HepG2 (cell line): ENCODE measurements around the gene EPS8L1. TPM values are rescaled to one million over a fixed set of nuclear protein-coding genes. Genes with fewer than 3 reads are reported as not detected.

Experiments used
- ATAC-seq: fragments of 200-7000 bp; cut with Tn5 transposase; 3 replicates; pipeline ENCODE4 v1.9.1; 2020; ENCODE audit warnings: mild to moderate bottlenecking, moderate library complexity
- BruUV-seq: library from RNA; stranded (reverse); fragments of 400-500 nt; replicated peaks from 2 replicates; lab custom pipeline; 2021; lab: Mats Ljungman, UMichigan
- CTCF ChIA-PET: fragments of 300-600 bp; formaldehyde crosslinking; extraction: SDS; loops from one replicate; lab custom pipeline; 2021; ENCODE audit warnings: low total read pairs, inconsistent platforms, low intra/inter-chr PET ratio; lab: Yijun Ruan, JAX
- POLR2A ChIA-PET: fragments of 350-600 bp; sonication (Branson Sonifier 250); formaldehyde crosslinking; loops from one replicate; lab custom pipeline; 2020; ENCODE audit warnings: antibody characterized with exemption, inconsistent platforms; lab: Yijun Ruan, JAX
- DNase-seq: peaks from one replicate; pipeline ENCODE4 v3.0.0-alpha.2; 2015; ENCODE audit warnings: low spot score
- FAIRE-seq: peaks from 3 replicates; lab custom pipeline; 2011; peaks lifted over from hg19 to GRCh38; lab: Jason Lieb, UNC
- H2AFZ ChIP-seq: one replicate; pipeline ENCODE4 v1.6.1; 2011; ENCODE audit warnings: low read length, inconsistent platforms
- H3K27ac ChIP-seq: fragments of 300-600 bp; 3 replicates; pipeline ENCODE4 v1.8.0; 2011; ENCODE audit warnings: mixed run types, mild to moderate bottlenecking, mixed read lengths, low read length, inconsistent platforms; ENCODE audit not compliant: insufficient read depth; ENCODE audit errors: extremely low read length
- H3K27me3 ChIP-seq, 2 experiments: fragments of 200-600 bp in 1 of 2; 2 replicates in 1 of 2; 3 replicates in 1 of 2; pipeline versions ENCODE4 v1.6.0 to v1.8.0; 2011; ENCODE audit warnings: low read length in 2 of 2, mild to moderate bottlenecking in 2 of 2, moderate library complexity in 2 of 2, inconsistent platforms in 1 of 2; ENCODE audit not compliant: insufficient read depth in 2 of 2, control insufficient read depth in 1 of 2
- H3K36me3 ChIP-seq, 2 experiments: fragments of 200-600 bp in 1 of 2; replicated peaks in 1 of 2; 2 replicates in 1 of 2; 3 replicates in 1 of 2; pipeline versions ENCODE4 v1.5.1 to v1.8.0; 2011; ENCODE audit warnings: low read length in 2 of 2, inconsistent platforms in 1 of 2; ENCODE audit not compliant: insufficient read depth in 2 of 2, control insufficient read depth in 1 of 2
- H3K4me1 ChIP-seq: 2 replicates; pipeline ENCODE4 v1.5.1; 2012; ENCODE audit warnings: low read length, inconsistent platforms; ENCODE audit not compliant: insufficient read depth
- H3K4me2 ChIP-seq: 2 replicates; pipeline ENCODE4 v1.6.0; 2011; ENCODE audit warnings: low read depth, low read length, inconsistent platforms
- H3K4me3 ChIP-seq, 3 experiments: fragments of 200-600 bp in 1 of 3; sonication (generic), shearing (Covaris generic) in 1 of 3; replicated peaks in 1 of 3; 2 replicates each; pipeline ENCODE4 v1.5.1; 2011 to 2016; ENCODE audit warnings: low read length in 3 of 3, inconsistent platforms in 2 of 3, low read depth in 2 of 3, mild to moderate bottlenecking in 2 of 3, control low read depth in 1 of 3, mixed read lengths in 1 of 3; ENCODE audit not compliant: insufficient read depth in 1 of 3
- H3K79me2 ChIP-seq: one replicate; pipeline ENCODE4 v1.6.1; 2011; ENCODE audit warnings: low read length, inconsistent platforms; ENCODE audit not compliant: insufficient read depth
- H3K9ac ChIP-seq: 2 replicates; pipeline ENCODE4 v1.6.0; 2011; ENCODE audit warnings: mild to moderate bottlenecking, low read depth, low read length, inconsistent platforms; ENCODE audit not compliant: insufficient read depth
- H3K9me3 ChIP-seq: 2 replicates; pipeline ENCODE4 v1.5.1; 2012; ENCODE audit warnings: mild to moderate bottlenecking, low read length
- H4K20me1 ChIP-seq: 2 replicates; pipeline ENCODE4 v1.6.0; 2011; ENCODE audit warnings: inconsistent platforms, mild to moderate bottlenecking, low read length, moderate library complexity; ENCODE audit not compliant: insufficient read depth
- AGO2 ChIP-seq: fragments of 200-400 bp; formaldehyde crosslinking; optimal IDR thresholded peaks from 2 replicates; pipeline ENCODE3; 2017; ENCODE audit warnings: mild to moderate bottlenecking, low read depth, low read length, moderate library complexity
- ARID2 ChIP-seq: sonication (generic); formaldehyde crosslinking; IDR thresholded peaks from 2 replicates; pipeline ENCODE4 v1.8.1; 2022; ENCODE audit warnings: mild to moderate bottlenecking, missing genetic modification reagents, borderline replicate concordance
- ATM ChIP-seq: fragments of 450-650 bp; IDR thresholded peaks from 2 replicates; pipeline ENCODE4 v1.7.1; 2017; ENCODE audit warnings: mild to moderate bottlenecking, borderline replicate concordance
- DNMT3B ChIP-seq: conservative IDR thresholded peaks from 2 replicates; pipeline ENCODE4 v1.6.1; 2016; ENCODE audit warnings: missing biosample characterization, control low read depth
- MTF2 ChIP-seq: sonication (generic); formaldehyde crosslinking; IDR thresholded peaks from 2 replicates; pipeline ENCODE4 v1.5.0; 2020; ENCODE audit warnings: missing genetic modification reagents, borderline replicate concordance
- SIX1 ChIP-seq: sonication (generic); formaldehyde crosslinking; IDR thresholded peaks from 2 replicates; pipeline ENCODE4 v1.4.0; 2020; ENCODE audit warnings: missing genetic modification reagents, borderline replicate concordance
- TCF7 ChIP-seq: sonication (generic); IDR thresholded peaks from 2 replicates; pipeline ENCODE4 v1.6.1; 2016; ENCODE audit warnings: antibody characterized with exemption, low read depth
- TP53 ChIP-seq: sonication (generic); formaldehyde crosslinking; conservative IDR thresholded peaks from 2 replicates; pipeline ENCODE4 v1.4.0; 2020; ENCODE audit warnings: missing genetic modification reagents
- ZFP1 ChIP-seq: IDR thresholded peaks from 2 replicates; pipeline ENCODE4 v1.6.1; 2016
- ZNF207 ChIP-seq: fragments of 450-650 bp; IDR thresholded peaks from 2 replicates; pipeline ENCODE4 v1.6.1; 2016; ENCODE audit warnings: antibody characterized with exemption, borderline replicate concordance
- ZNF503 ChIP-seq: sonication (generic); formaldehyde crosslinking; IDR thresholded peaks from 2 replicates; pipeline ENCODE4 v1.4.0; 2020; ENCODE audit warnings: missing genetic modification reagents
- WGBS: methylation state at CpG from one replicate; pipeline ENCODE4 v1.1.6; 2017; ENCODE audit warnings: low lambda C conversion rate; 5-methylcytosine and 5-hydroxymethylcytosine counted together
- in situ Hi-C: cut with HindIII; loops from 2 replicates; pipeline ENCODE4 v1.10.0; 2017; ENCODE audit warnings: low pct_unique_long_range_greater_than_20kb; ENCODE audit not compliant: extremely low pct_ligation_motif_present
- intact Hi-C: fragments of 100-400 bp; cut with micrococcal nuclease; formaldehyde crosslinking; loops from one replicate; pipeline ENCODE4 v1.10.0; 2022; ENCODE audit not compliant: unreplicated experiment
- polyA plus RNA-seq, 8 experiments: library from polyadenylated mRNA; depleted of rRNA in 3 of 8; stranded (reverse) in 7 of 8; unstranded in 1 of 8; fragments of >200 nt; fragmentation: Illumina TruSeq in 4 of 8; extraction: Trizol in 4 of 8; gene quantifications; 2 replicates each; pipeline versions ENCODE4 v1.2.1 to v1.2.3, GENCODE V29; 2011 to 2016; ENCODE audit warnings: low read depth in 4 of 8, missing spikeins in 1 of 8, mixed read lengths in 1 of 8; ENCODE audit not compliant: insufficient read depth in 1 of 8
- total RNA-seq, 5 experiments: library from RNA; depleted of rRNA; stranded (reverse); fragments of >200 nt; fragmentation: Illumina TruSeq; extraction: Trizol; gene quantifications; 2 replicates each; pipeline ENCODE4 v1.2.3, GENCODE V29; 2016; ENCODE audit warnings: low read depth in 1 of 5
- TF ChIP-seq, protein P1 (sequence below): sonication (generic); formaldehyde crosslinking; IDR thresholded peaks from 2 replicates; pipeline ENCODE4 v1.4.0; 2020; ENCODE audit warnings: missing genetic modification reagents

Gene EPS8L1
- total and polyA plus RNA-seq, 2 of the 13 experiments (the other 11 are each of a cell fraction or from before 2014, with no cell fraction given) = 3.0 to 6.3 TPM

DNA sequence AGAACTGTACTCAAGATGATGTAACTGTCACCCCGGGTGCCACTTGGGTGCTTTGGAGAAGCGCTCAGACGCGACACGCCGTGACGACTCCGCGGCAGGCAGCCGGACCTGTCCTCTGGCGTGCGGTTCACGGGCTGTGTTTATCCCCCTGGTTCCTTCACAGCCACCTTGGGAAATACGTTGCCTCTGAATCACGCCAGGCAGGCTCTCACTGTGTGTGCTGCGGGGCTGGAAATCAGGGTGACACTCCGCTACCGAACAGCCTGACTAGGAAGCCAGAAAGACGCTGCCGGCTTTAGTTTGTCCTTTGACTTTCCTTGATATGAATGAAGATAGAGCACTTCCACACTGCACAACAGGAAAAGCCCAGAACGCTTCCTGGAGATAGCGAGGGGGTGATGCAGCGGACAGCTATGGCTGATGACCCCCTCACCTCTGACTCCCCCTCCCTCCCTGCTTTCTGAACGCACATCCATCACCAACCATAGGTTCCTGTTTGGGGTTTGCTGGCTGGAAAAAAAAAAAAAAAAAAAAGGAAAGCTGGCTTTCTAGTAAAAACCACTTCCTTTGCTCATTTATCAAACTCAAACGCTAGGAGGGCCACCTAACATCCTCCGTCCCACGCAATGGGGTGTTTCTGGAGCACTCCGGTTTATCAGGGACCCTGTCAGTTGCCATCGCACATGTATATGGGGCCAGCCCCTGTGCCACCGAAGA, 33.9 kb upstream of the EPS8L1 start:
- BruUV-seq = no TSS peak
- H3K36me3 ChIP-seq = peaks cover 4 to 24% of the 10 kb centered on the region in 2 experiments; a peak in 4 of 5 replicates
- no peaks in the 10 kb centered on the region for H3K79me2 ChIP-seq
- ChIA-PET POLR2A (no interaction called here), CTCF (no interaction called here)
- no peak overlapping the region for H2AFZ ChIP-seq
- intact Hi-C loops = no loop called here
- no peak overlapping the region for H3K9ac ChIP-seq
- ATAC-seq = no peak
- no peak overlapping the region for H3K27ac ChIP-seq
- H3K4me3 ChIP-seq = no peak overlapping the region
- FAIRE-seq = no peak
- TF ChIP-seq AGO2 = peak; percentile 51
- TF ChIP-seq TCF7 = no peak
- no peaks in the 10 kb centered on the region for H3K9me3 ChIP-seq
- no peaks in the 10 kb centered on the region for H3K27me3 ChIP-seq
- in situ Hi-C loops = no loop called here
- 97% methylated on average over 30 of the region's 30 CpGs for WGBS
- no peaks in the 10 kb centered on the region for H3K4me1 ChIP-seq
- DNase-seq = no peak
- no peak overlapping the region for H3K4me2 ChIP-seq
- no peaks in the 10 kb centered on the region for H4K20me1 ChIP-seq

GRCh38 chr19:55042344-55042678, 33.4 kb upstream of the EPS8L1 start:
- CTCF ChIA-PET = no interaction called here
- in situ Hi-C loops (no loop called here), intact Hi-C loops (no loop called here)
- BruUV-seq = no TSS peak
- Histone ChIP-seq H3K4me3 (no peak overlapping the region), H3K79me2 (no peaks in the 10 kb centered on the region), H3K27ac (no peak overlapping the region), H4K20me1 (no peaks in the 10 kb centered on the region), H2AFZ (no peak overlapping the region), H3K4me1 (no peaks in the 10 kb centered on the region), H3K4me2 (no peak overlapping the region), H3K9ac (no peak overlapping the region), H3K9me3 (no peaks in the 10 kb centered on the region), H3K36me3 (peaks cover 8 to 29% of the 10 kb centered on the region in 2 experiments; a peak in 4 of 5 replicates), H3K27me3 (no peaks in the 10 kb centered on the region)
- 98% methylated on average over 7 of the region's 9 CpGs for WGBS
- ATAC-seq (no peak), FAIRE-seq (no peak), DNase-seq (no peak)
- POLR2A ChIA-PET = no interaction called here
- no peak for TF ChIP-seq TP53 (CRISPR knock-in tag)
- no peak for TF ChIP-seq MTF2 (CRISPR knock-in tag)
- no peak for TF ChIP-seq ATM
- TF ChIP-seq, protein P1, sequence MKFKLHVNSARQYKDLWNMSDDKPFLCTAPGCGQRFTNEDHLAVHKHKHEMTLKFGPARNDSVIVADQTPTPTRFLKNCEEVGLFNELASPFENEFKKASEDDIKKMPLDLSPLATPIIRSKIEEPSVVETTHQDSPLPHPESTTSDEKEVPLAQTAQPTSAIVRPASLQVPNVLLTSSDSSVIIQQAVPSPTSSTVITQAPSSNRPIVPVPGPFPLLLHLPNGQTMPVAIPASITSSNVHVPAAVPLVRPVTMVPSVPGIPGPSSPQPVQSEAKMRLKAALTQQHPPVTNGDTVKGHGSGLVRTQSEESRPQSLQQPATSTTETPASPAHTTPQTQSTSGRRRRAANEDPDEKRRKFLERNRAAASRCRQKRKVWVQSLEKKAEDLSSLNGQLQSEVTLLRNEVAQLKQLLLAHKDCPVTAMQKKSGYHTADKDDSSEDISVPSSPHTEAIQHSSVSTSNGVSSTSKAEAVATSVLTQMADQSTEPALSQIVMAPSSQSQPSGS (CRISPR knock-in tag) = no peak
- no peak for TF ChIP-seq ARID2
- TF ChIP-seq ZNF207 = no peak
- no peak for TF ChIP-seq ZNF503 (CRISPR knock-in tag)
- TF ChIP-seq SIX1 (CRISPR knock-in tag) = no peak
- TF ChIP-seq ZFP1 = no peak
- no peak for TF ChIP-seq DNMT3B (CRISPR knock-in tag)
